ENCODE results near the gene SYNE2. TPM values are rescaled to one million over a fixed set of nuclear protein-coding genes. Genes with fewer than 3 reads are reported as not detected.

Gene SYNE2
- total RNA-seq, 1 experiment from 2014 or later: 71.1 TPM

DNA sequence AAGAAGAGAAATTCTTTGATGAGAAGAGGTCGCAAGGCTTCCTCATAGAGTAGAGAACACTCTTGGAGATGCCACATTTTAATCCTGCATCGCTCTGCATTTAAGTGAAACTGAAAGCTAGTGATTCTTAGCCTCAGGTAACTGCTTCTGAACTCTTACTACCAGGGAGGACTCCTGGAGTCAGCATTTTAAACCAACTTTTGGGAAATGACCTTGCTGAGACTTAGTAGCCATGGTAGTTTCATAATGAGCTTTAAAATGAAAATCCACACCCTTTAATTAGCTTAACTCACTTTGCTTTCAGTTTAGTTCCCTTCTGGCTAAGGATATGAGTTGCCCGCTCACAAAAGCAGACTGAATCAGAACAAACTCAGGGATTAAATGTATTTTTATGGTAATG lies 80.3 kb downstream of the SYNE2 start:
- DNase-seq (ENCODE audit: low spot score) (no peak), ATAC-seq (peak; percentile 60)
- no peak overlapping the region for H3K4me3 Mint-ChIP-seq
- ChIA-PET CTCF (interaction anchor here (0.5 to 1.8 kb wide), 2 partner anchors 11 to 52 kb away, joined by 3 to 4 read pairs; no protein-coding TSS in a partner anchor), POLR2A (no interaction called here)
- H3K27me3 Mint-ChIP-seq (ENCODE audit: low read depth): no peaks in the 10 kb centered on the region
- H3K27ac Mint-ChIP-seq: peak overlapping the region; percentile 46
- peaks cover 4% of the 10 kb centered on the region for H3K9me3 Mint-ChIP-seq
- peaks cover 3% of the 10 kb centered on the region for H3K36me3 Mint-ChIP-seq
- TF ChIP-seq, protein P1, sequence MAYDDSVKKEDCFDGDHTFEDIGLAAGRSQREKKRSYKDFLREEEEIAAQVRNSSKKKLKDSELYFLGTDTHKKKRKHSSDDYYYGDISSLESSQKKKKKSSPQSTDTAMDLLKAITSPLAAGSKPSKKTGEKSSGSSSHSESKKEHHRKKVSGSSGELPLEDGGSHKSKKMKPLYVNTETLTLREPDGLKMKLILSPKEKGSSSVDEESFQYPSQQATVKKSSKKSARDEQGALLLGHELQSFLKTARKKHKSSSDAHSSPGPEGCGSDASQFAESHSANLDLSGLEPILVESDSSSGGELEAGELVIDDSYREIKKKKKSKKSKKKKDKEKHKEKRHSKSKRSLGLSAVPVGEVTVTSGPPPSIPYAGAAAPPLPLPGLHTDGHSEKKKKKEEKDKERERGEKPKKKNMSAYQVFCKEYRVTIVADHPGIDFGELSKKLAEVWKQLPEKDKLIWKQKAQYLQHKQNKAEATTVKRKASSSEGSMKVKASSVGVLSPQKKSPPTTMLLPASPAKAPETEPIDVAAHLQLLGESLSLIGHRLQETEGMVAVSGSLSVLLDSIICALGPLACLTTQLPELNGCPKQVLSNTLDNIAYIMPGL (CRISPR knock-in tag; IDR thresholded peaks at IDR 0.05): no peak
- TF ChIP-seq, protein P2, sequence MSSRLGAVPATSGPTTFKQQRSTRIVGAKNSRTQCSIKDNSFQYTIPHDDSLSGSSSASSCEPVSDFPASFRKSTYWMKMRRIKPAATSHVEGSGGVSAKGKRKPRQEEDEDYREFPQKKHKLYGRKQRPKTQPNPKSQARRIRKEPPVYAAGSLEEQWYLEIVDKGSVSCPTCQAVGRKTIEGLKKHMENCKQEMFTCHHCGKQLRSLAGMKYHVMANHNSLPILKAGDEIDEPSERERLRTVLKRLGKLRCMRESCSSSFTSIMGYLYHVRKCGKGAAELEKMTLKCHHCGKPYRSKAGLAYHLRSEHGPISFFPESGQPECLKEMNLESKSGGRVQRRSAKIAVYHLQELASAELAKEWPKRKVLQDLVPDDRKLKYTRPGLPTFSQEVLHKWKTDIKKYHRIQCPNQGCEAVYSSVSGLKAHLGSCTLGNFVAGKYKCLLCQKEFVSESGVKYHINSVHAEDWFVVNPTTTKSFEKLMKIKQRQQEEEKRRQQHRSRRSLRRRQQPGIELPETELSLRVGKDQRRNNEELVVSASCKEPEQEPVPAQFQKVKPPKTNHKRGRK (CRISPR knock-in tag; IDR thresholded peaks at IDR 0.05; ENCODE audit: borderline replicate concordance): no peak
- TF ChIP-seq JAZF1 (CRISPR knock-in tag; IDR thresholded peaks at IDR 0.05) (no peak), FOXP1 (CRISPR knock-in tag; IDR thresholded peaks at IDR 0.05; ENCODE audit: borderline replicate concordance) (no peak), ZNF219 (CRISPR knock-in tag; IDR thresholded peaks at IDR 0.05; ENCODE audit: borderline replicate concordance) (no peak), JUN (CRISPR knock-in tag; IDR thresholded peaks at IDR 0.05) (no peak), CBFB (CRISPR knock-in tag; IDR thresholded peaks at IDR 0.05; ENCODE audit: low read depth) (no peak), ATF1 (CRISPR knock-in tag; IDR thresholded peaks at IDR 0.05) (no peak), ZNF396 (CRISPR knock-in tag; IDR thresholded peaks at IDR 0.05; ENCODE audit: borderline replicate concordance) (no peak), ZSCAN18 (CRISPR knock-in tag; IDR thresholded peaks at IDR 0.05) (no peak), GTF2I (CRISPR knock-in tag; conservative IDR thresholded peaks at IDR 0.05) (no peak)
- TF ChIP-seq, protein P3, sequence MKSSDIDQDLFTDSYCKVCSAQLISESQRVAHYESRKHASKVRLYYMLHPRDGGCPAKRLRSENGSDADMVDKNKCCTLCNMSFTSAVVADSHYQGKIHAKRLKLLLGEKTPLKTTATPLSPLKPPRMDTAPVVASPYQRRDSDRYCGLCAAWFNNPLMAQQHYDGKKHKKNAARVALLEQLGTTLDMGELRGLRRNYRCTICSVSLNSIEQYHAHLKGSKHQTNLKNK (CRISPR knock-in tag; IDR thresholded peaks at IDR 0.05): no peak
- TF ChIP-seq, protein P4, sequence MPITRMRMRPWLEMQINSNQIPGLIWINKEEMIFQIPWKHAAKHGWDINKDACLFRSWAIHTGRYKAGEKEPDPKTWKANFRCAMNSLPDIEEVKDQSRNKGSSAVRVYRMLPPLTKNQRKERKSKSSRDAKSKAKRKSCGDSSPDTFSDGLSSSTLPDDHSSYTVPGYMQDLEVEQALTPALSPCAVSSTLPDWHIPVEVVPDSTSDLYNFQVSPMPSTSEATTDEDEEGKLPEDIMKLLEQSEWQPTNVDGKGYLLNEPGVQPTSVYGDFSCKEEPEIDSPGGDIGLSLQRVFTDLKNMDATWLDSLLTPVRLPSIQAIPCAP (CRISPR knock-in tag; IDR thresholded peaks at IDR 0.05): no peak
- TF ChIP-seq, protein P5, sequence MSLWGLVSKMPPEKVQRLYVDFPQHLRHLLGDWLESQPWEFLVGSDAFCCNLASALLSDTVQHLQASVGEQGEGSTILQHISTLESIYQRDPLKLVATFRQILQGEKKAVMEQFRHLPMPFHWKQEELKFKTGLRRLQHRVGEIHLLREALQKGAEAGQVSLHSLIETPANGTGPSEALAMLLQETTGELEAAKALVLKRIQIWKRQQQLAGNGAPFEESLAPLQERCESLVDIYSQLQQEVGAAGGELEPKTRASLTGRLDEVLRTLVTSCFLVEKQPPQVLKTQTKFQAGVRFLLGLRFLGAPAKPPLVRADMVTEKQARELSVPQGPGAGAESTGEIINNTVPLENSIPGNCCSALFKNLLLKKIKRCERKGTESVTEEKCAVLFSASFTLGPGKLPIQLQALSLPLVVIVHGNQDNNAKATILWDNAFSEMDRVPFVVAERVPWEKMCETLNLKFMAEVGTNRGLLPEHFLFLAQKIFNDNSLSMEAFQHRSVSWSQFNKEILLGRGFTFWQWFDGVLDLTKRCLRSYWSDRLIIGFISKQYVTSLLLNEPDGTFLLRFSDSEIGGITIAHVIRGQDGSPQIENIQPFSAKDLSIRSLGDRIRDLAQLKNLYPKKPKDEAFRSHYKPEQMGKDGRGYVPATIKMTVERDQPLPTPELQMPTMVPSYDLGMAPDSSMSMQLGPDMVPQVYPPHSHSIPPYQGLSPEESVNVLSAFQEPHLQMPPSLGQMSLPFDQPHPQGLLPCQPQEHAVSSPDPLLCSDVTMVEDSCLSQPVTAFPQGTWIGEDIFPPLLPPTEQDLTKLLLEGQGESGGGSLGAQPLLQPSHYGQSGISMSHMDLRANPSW (CRISPR knock-in tag; conservative IDR thresholded peaks at IDR 0.05; ENCODE audit: low read depth): no peak
- H3K4me1 Mint-ChIP-seq: peaks cover 33% of the 10 kb centered on the region

DNA sequence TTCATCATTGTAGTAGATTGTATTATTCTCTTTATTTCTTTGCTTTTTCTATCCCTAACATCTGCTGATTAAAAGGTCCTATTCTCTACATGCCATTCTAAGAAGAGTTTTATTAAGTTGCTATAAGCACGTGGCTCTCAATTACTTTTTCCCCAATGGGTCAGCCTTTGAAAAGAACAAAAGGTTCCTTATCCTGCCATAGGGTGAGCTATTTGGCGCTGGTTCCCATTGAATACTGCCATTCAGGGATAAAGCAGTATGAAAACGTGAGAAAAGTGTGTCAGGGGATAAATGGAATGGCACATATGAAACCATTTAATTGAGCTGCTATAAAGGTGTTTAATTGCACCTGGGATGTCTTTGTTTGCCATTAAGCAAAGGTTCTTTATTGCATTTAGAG lies 80.9 kb downstream of the SYNE2 start:
- Mint-ChIP-seq H3K4me3 (no peak overlapping the region), H3K9me3 (peaks cover 4% of the 10 kb centered on the region), H3K27ac (no peak overlapping the region), H3K4me1 (peaks cover 27% of the 10 kb centered on the region), H3K27me3 (ENCODE audit: low read depth) (no peaks in the 10 kb centered on the region), H3K36me3 (peaks cover 3% of the 10 kb centered on the region)
- ChIA-PET CTCF (interaction anchor here (0.5 to 1.8 kb wide), 3 partner anchors 11 to 310 kb away, joined by 3 to 4 read pairs (median 3); no protein-coding TSS in a partner anchor), POLR2A (no interaction called here)
- ATAC-seq (peak; percentile 39; the same call in 1 of the 2 replicates), DNase-seq (ENCODE audit: low spot score) (no peak)
- TF ChIP-seq ATF3 (CRISPR knock-in tag; conservative IDR thresholded peaks at IDR 0.05): no peak
- no peak for TF ChIP-seq ZBTB21 (CRISPR knock-in tag; IDR thresholded peaks at IDR 0.05; ENCODE audit: borderline replicate concordance)
- TF ChIP-seq ZNF138 (CRISPR knock-in tag; conservative IDR thresholded peaks at IDR 0.05): no peak
- TF ChIP-seq, protein P6, sequence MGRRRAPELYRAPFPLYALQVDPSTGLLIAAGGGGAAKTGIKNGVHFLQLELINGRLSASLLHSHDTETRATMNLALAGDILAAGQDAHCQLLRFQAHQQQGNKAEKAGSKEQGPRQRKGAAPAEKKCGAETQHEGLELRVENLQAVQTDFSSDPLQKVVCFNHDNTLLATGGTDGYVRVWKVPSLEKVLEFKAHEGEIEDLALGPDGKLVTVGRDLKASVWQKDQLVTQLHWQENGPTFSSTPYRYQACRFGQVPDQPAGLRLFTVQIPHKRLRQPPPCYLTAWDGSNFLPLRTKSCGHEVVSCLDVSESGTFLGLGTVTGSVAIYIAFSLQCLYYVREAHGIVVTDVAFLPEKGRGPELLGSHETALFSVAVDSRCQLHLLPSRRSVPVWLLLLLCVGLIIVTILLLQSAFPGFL (CRISPR knock-in tag; IDR thresholded peaks at IDR 0.05; ENCODE audit: borderline replicate concordance): no peak
- TF ChIP-seq ZNF671 (CRISPR knock-in tag; IDR thresholded peaks at IDR 0.05): no peak
- no peak for TF ChIP-seq ELF4 (CRISPR knock-in tag; IDR thresholded peaks at IDR 0.05; ENCODE audit: low read depth)
- TF ChIP-seq ZNF423 (CRISPR knock-in tag; IDR thresholded peaks at IDR 0.05): no peak
- TF ChIP-seq ZNF317 (CRISPR knock-in tag; IDR thresholded peaks at IDR 0.05; ENCODE audit: borderline replicate concordance, low read depth): no peak
- TF ChIP-seq, protein P7, sequence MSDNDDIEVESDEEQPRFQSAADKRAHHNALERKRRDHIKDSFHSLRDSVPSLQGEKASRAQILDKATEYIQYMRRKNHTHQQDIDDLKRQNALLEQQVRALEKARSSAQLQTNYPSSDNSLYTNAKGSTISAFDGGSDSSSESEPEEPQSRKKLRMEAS (CRISPR knock-in tag; IDR thresholded peaks at IDR 0.05): no peak
- TF ChIP-seq CREM (CRISPR knock-in tag; IDR thresholded peaks at IDR 0.05): no peak
- TF ChIP-seq FOXJ3 (CRISPR knock-in tag; IDR thresholded peaks at IDR 0.05; ENCODE audit: borderline replicate concordance): no peak
- no peak for TF ChIP-seq RELA (CRISPR knock-in tag; IDR thresholded peaks at IDR 0.05; ENCODE audit: borderline replicate concordance)
